A673 (cell line): Measurements from ENCODE around the gene PRKCB.

Experiments used
- EZH2 ChIP-seq: fragments of 200-600 bp; sonication (generic); IDR thresholded peaks from 2 replicates; pipeline ENCODE4 v1.6.1; 2017; ENCODE audit warnings: borderline replicate concordance, low read depth, mild to moderate bottlenecking, mixed read lengths, antibody characterized with exemption, low read length; ENCODE audit not compliant: poor library complexity, severe bottlenecking
- TF ChIP-seq, protein P1 (sequence below): fragments of 300-800, 200-600 bp; sonication (generic); conservative IDR thresholded peaks from 2 replicates; pipeline ENCODE4 v1.5.1; 2017; ENCODE audit warnings: low read depth, mild to moderate bottlenecking, antibody characterized with exemption, low read length, moderate library complexity, mixed read lengths

DNA sequence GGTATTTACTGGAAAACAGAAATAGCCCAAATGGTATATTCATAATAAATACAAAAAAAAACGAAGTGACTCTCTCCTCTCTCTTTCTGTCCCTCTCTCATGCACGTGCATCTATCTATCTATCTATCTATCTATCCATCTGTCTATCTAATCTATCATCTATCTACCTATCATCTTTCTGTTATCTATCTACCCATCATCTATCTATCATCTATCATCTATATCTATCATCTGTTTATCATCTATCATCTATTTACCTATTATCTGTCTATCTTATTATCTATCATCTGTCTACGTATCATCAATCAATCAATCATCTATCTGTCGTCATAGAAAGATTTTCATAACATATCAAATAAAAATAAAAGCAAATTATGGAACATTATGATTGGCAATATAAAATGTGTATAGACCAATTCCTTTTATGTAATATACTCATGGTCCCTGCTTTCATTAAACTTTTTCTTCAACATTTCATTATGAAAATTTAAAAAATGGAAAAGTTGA is 293.7 kb downstream of the PRKCB start:
- TF ChIP-seq, protein P1, sequence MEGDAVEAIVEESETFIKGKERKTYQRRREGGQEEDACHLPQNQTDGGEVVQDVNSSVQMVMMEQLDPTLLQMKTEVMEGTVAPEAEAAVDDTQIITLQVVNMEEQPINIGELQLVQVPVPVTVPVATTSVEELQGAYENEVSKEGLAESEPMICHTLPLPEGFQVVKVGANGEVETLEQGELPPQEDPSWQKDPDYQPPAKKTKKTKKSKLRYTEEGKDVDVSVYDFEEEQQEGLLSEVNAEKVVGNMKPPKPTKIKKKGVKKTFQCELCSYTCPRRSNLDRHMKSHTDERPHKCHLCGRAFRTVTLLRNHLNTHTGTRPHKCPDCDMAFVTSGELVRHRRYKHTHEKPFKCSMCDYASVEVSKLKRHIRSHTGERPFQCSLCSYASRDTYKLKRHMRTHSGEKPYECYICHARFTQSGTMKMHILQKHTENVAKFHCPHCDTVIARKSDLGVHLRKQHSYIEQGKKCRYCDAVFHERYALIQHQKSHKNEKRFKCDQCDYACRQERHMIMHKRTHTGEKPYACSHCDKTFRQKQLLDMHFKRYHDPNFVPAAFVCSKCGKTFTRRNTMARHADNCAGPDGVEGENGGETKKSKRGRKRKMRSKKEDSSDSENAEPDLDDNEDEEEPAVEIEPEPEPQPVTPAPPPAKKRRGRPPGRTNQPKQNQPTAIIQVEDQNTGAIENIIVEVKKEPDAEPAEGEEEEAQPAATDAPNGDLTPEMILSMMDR, result no peak
- TF ChIP-seq EZH2, result no peak
